RCC 7860 (cell line): ENCODE data around the gene ARV1.
"Not testable (repeated sequence)": the region's sequence is repeated elsewhere in the genome, so short reads cannot be mapped to it uniquely, and the experiment has no call there.

Experiments
- DNase-seq: peaks from one replicate; pipeline ENCODE4 v3.0.0-alpha.2; 2015; ENCODE audit warnings: low spot score
- FAIRE-seq: peaks from 2 replicates; lab custom pipeline; 2012; peaks lifted over from hg19 to GRCh38; lab: Jason Lieb, UNC

ARV1 gene

GRCh38 chr1:231040800-231041718 is 62.2 kb downstream of the ARV1 start:
- no peak for DNase-seq
- no peak for FAIRE-seq

- DNase-seq, result no peak
- no peak for FAIRE-seq
These were observed 62.9 kb downstream of the ARV1 start for GRCh38 chr1:231041719-231042261.

- no peak for DNase-seq
- no peak for FAIRE-seq
These were observed 65.7 kb downstream of the ARV1 start for GRCh38 chr1:231044588-231044987.

- DNase-seq, result no peak
- FAIRE-seq, result no peak
These were observed 66.4 kb downstream of the ARV1 start for GRCh38 chr1:231045286-231045685.

- not testable (repeated sequence) for FAIRE-seq, DNase-seq
These were observed 67.2 kb downstream of the ARV1 start for GRCh38 chr1:231045921-231046729.

- FAIRE-seq, result no peak
- DNase-seq, result no peak
These were observed 68.0 kb downstream of the ARV1 start for GRCh38 chr1:231046730-231047395.

GRCh38 chr1:231047529-231047928 is 68.6 kb downstream of the ARV1 start:
- not testable (repeated sequence) for DNase-seq, FAIRE-seq

GRCh38 chr1:231048419-231048818 is 69.5 kb downstream of the ARV1 start:
- not testable (repeated sequence) for FAIRE-seq, DNase-seq

GRCh38 chr1:231049121-231049979 is 70.5 kb downstream of the ARV1 start:
- FAIRE-seq (no peak), DNase-seq (no peak)
